ENCODE results near the gene DGCR8.

DGCR8 gene

GRCh38 chr22:20068640-20069039 is 11.4 kb upstream of the DGCR8 start:
- no peak for DNase-seq

GRCh38 chr22:20069331-20070042 is 10.6 kb upstream of the DGCR8 start:
- DNase-seq: no peak

- no peak for DNase-seq
Observed at GRCh38 chr22:20071524-20071972, 8.5 kb upstream of the DGCR8 start.

- no peak for DNase-seq
Observed at GRCh38 chr22:20076627-20077172, 3.3 kb upstream of the DGCR8 start.

GRCh38 chr22:20080445-20080775 is 369 bp downstream of the DGCR8 start:
- peak; percentile 50 to 75 for DNase-seq

- peak in 1 of 2 donors; percentile 12 for DNase-seq
Observed at GRCh38 chr22:20080776-20081654, 974 bp downstream of the DGCR8 start.

GRCh38 chr22:20083157-20083890 is 3.3 kb downstream of the DGCR8 start:
- no peak for DNase-seq

GRCh38 chr22:20083891-20084546 is 4.0 kb downstream of the DGCR8 start:
- DNase-seq: no peak

GRCh38 chr22:20084547-20085413 is 4.7 kb downstream of the DGCR8 start:
- DNase-seq: peak in 1 of 2 donors; percentile 26

GRCh38 chr22:20085651-20086050 is 5.6 kb downstream of the DGCR8 start:
- no peak for DNase-seq

GRCh38 chr22:20086101-20086599 is 6.1 kb downstream of the DGCR8 start:
- no peak for DNase-seq

GRCh38 chr22:20086763-20087162 is 6.7 kb downstream of the DGCR8 start:
- no peak for DNase-seq

GRCh38 chr22:20087319-20088262 is 7.5 kb downstream of the DGCR8 start:
- DNase-seq: no peak

- no peak for DNase-seq
Observed at GRCh38 chr22:20088263-20088648, 8.2 kb downstream of the DGCR8 start.

GRCh38 chr22:20089226-20089976 is 9.4 kb downstream of the DGCR8 start:
- no peak for DNase-seq

GRCh38 chr22:20089977-20090729 is 10.1 kb downstream of the DGCR8 start:
- no peak for DNase-seq

GRCh38 chr22:20090730-20091240 is 10.7 kb downstream of the DGCR8 start:
- DNase-seq: no peak
